ENCODE results near the gene CPEB3.

CPEB3 gene

GRCh38 chr10:92131275-92131820 lies 159.5 kb downstream of the CPEB3 start:
- Histone ChIP-seq H3K36me3 (ENCODE audit: insufficient read depth, low read length) (no peaks in the 10 kb centered on the region), H3F3A (ENCODE audit: insufficient read depth, low read length) (no peaks in the 10 kb centered on the region), H3K4me3 (ENCODE audit: low read depth, low read length, poor library complexity, severe bottlenecking) (no peak overlapping the region), H3K79me2 (ENCODE audit: insufficient read depth, low read length) (no peaks in the 10 kb centered on the region), H3K4me1 (ENCODE audit: insufficient read depth, low read length, severe bottlenecking) (peaks cover 5% of the 10 kb centered on the region), H3K9ac (ENCODE audit: low read length) (no peak overlapping the region), H4K20me1 (ENCODE audit: insufficient read depth, low read length) (no peaks in the 10 kb centered on the region), H3K27me3 (ENCODE audit: insufficient read depth, low read length) (no peaks in the 10 kb centered on the region), H3K4me2 (ENCODE audit: low read length) (no peak overlapping the region), H2AFZ (ENCODE audit: low read length) (no peak overlapping the region), H3K9me2 (ENCODE audit: low read depth, low read length) (no peaks in the 10 kb centered on the region), H3K9me3 (ENCODE audit: low read length) (no peaks in the 10 kb centered on the region), H3K27ac (ENCODE audit: low read depth, low read length, poor library complexity, severe bottlenecking) (no peak overlapping the region)
- TF ChIP-seq CTCF (IDR thresholded peaks at IDR 0.05; ENCODE audit: low read length) (no peak), EZH2 (IDR thresholded peaks at IDR 0.05; ENCODE audit: borderline replicate concordance, low read length) (no peak)

GRCh38 chr10:92130622-92131274 lies 160.1 kb downstream of the CPEB3 start:
- no peaks in the 10 kb centered on the region for H4K20me1 ChIP-seq (ENCODE audit: insufficient read depth, low read length)
- H3F3A ChIP-seq (ENCODE audit: insufficient read depth, low read length), result no peaks in the 10 kb centered on the region
- no peaks in the 10 kb centered on the region for H3K79me2 ChIP-seq (ENCODE audit: insufficient read depth, low read length)
- H3K4me3 ChIP-seq (ENCODE audit: low read depth, low read length, poor library complexity, severe bottlenecking), result no peak overlapping the region
- no peaks in the 10 kb centered on the region for H3K9me3 ChIP-seq (ENCODE audit: low read length)
- H3K27ac ChIP-seq (ENCODE audit: low read depth, low read length, poor library complexity, severe bottlenecking), result no peak overlapping the region
- no peaks in the 10 kb centered on the region for H3K36me3 ChIP-seq (ENCODE audit: insufficient read depth, low read length)
- peaks cover 5% of the 10 kb centered on the region for H3K4me1 ChIP-seq (ENCODE audit: insufficient read depth, low read length, severe bottlenecking)
- no peaks in the 10 kb centered on the region for H3K27me3 ChIP-seq (ENCODE audit: insufficient read depth, low read length)
- no peak overlapping the region for H3K4me2 ChIP-seq (ENCODE audit: low read length)
- H2AFZ ChIP-seq (ENCODE audit: low read length), result no peak overlapping the region
- TF ChIP-seq EZH2 (IDR thresholded peaks at IDR 0.05; ENCODE audit: borderline replicate concordance, low read length), result no peak
- TF ChIP-seq CTCF (IDR thresholded peaks at IDR 0.05; ENCODE audit: low read length), result no peak
- no peak overlapping the region for H3K9ac ChIP-seq (ENCODE audit: low read length)
- H3K9me2 ChIP-seq (ENCODE audit: low read depth, low read length), result no peaks in the 10 kb centered on the region

- H3K4me1 ChIP-seq (ENCODE audit: insufficient read depth, low read length, severe bottlenecking), result peaks cover 12% of the 10 kb centered on the region
Observed at GRCh38 chr10:92126100-92126650, 164.7 kb downstream of the CPEB3 start.

More at GRCh38 chr10:92126100-92126650, 164.7 kb downstream of the CPEB3 start:
- H3K27me3 ChIP-seq (ENCODE audit: insufficient read depth, low read length), result no peaks in the 10 kb centered on the region
- H3F3A ChIP-seq (ENCODE audit: insufficient read depth, low read length), result no peaks in the 10 kb centered on the region
- no peak overlapping the region for H2AFZ ChIP-seq (ENCODE audit: low read length)
- no peaks in the 10 kb centered on the region for H3K9me3 ChIP-seq (ENCODE audit: low read length)
- no peak overlapping the region for H3K4me2 ChIP-seq (ENCODE audit: low read length)
- H3K4me3 ChIP-seq (ENCODE audit: low read depth, low read length, poor library complexity, severe bottlenecking), result no peak overlapping the region
- no peak overlapping the region for H3K9ac ChIP-seq (ENCODE audit: low read length)
- no peaks in the 10 kb centered on the region for H4K20me1 ChIP-seq (ENCODE audit: insufficient read depth, low read length)
- TF ChIP-seq EZH2 (IDR thresholded peaks at IDR 0.05; ENCODE audit: borderline replicate concordance, low read length) (no peak), CTCF (IDR thresholded peaks at IDR 0.05; ENCODE audit: low read length) (no peak)
- H3K79me2 ChIP-seq (ENCODE audit: insufficient read depth, low read length), result no peaks in the 10 kb centered on the region
- H3K36me3 ChIP-seq (ENCODE audit: insufficient read depth, low read length), result no peaks in the 10 kb centered on the region
- H3K27ac ChIP-seq (ENCODE audit: low read depth, low read length, poor library complexity, severe bottlenecking), result no peak overlapping the region
- H3K9me2 ChIP-seq (ENCODE audit: low read depth, low read length), result no peaks in the 10 kb centered on the region
